Measurements from ENCODE around the gene CEP83.

GRCh38 chr12:94326234-94326633, 133.4 kb downstream of the CEP83 start:
- TF ChIP-seq CTCF (IDR thresholded peaks at IDR 0.05), result no peak
- TF ChIP-seq POLR2A (IDR thresholded peaks at IDR 0.05), result no peak
- TF ChIP-seq POLR2AphosphoS5 (IDR thresholded peaks at IDR 0.05), result no peak

Measured in prostate gland (tissue), 2 donors.